Tibial artery (tissue), 4 donors: ENCODE data around the gene SYNE1.

Experiments
- DNase-seq, 2 donors: peaks; one replicate each; pipeline ENCODE4 v3.0.0-alpha.2; 2019
- H3K27ac ChIP-seq, 2 donors: fragments of 200-600 bp; sonication (generic) in 1 of 2; 1 replicate in 1 of 2; 2 replicates in 1 of 2; pipeline ENCODE4 v1.5.1; 2018 to 2019; ENCODE audit warnings: mild to moderate bottlenecking in 1 of 2
- H3K27me3 ChIP-seq, 2 donors: fragments of 200-600 bp; sonication (generic) in 1 of 2; one replicate each; pipeline versions ENCODE4 v1.5.1 to v1.6.0; 2016 to 2019
- H3K36me3 ChIP-seq, 3 donors: fragments of 200-600 bp; sonication (generic) in 2 of 3; one replicate each; pipeline ENCODE4 v1.5.1; 2016 to 2019; ENCODE audit warnings: mild to moderate bottlenecking in 2 of 3
- H3K4me1 ChIP-seq, 4 donors: fragments of 200-600 bp; sonication (generic) in 2 of 4; 1 replicate in 3 of 4; 2 replicates in 1 of 4; pipeline ENCODE4 v1.5.1; 2016 to 2019
- H3K4me3 ChIP-seq, 2 donors: fragments of 200-600 bp; sonication (generic) in 1 of 2; 1 replicate in 1 of 2; 2 replicates in 1 of 2; pipeline ENCODE4 v1.5.1; 2018 to 2019; ENCODE audit warnings: mild to moderate bottlenecking in 2 of 2
- H3K9me3 ChIP-seq, 3 donors: fragments of 200-600 bp; sonication (generic) in 1 of 3; one replicate each; pipeline ENCODE4 v1.5.1; 2016 to 2019
- intact Hi-C: fragments of 100-400 bp; cut with DNase I; formaldehyde crosslinking; loops from one replicate; pipeline ENCODE4 v1.15.0; 2023; ENCODE audit warnings: low total_unique reads
- TF ChIP-seq, protein P1 (sequence below), 2 experiments: fragments of 200-600 bp in 1 of 2; fragments of 450-650 bp in 1 of 2; IDR thresholded peaks; one replicate each; pipeline ENCODE4 v1.5.1; 2017 to 2019; ENCODE audit warnings: antibody characterized with exemption in 2 of 2, mild to moderate bottlenecking in 1 of 2, moderate library complexity in 1 of 2

Gene SYNE1

GRCh38 chr6:152160346-152160745, 476.8 kb downstream of the SYNE1 start:
- Histone ChIP-seq H3K36me3 (peaks cover 6 to 30% (median 23%) of the 10 kb centered on the region in 3 donors), H3K4me3 (no peak overlapping the region), H3K27me3 (no peaks in the 10 kb centered on the region), H3K9me3 (no peaks in the 10 kb centered on the region), H3K4me1 (no peaks in the 10 kb centered on the region), H3K27ac (no peak overlapping the region)
- intact Hi-C loops: no loop called here
- TF ChIP-seq, protein P1, sequence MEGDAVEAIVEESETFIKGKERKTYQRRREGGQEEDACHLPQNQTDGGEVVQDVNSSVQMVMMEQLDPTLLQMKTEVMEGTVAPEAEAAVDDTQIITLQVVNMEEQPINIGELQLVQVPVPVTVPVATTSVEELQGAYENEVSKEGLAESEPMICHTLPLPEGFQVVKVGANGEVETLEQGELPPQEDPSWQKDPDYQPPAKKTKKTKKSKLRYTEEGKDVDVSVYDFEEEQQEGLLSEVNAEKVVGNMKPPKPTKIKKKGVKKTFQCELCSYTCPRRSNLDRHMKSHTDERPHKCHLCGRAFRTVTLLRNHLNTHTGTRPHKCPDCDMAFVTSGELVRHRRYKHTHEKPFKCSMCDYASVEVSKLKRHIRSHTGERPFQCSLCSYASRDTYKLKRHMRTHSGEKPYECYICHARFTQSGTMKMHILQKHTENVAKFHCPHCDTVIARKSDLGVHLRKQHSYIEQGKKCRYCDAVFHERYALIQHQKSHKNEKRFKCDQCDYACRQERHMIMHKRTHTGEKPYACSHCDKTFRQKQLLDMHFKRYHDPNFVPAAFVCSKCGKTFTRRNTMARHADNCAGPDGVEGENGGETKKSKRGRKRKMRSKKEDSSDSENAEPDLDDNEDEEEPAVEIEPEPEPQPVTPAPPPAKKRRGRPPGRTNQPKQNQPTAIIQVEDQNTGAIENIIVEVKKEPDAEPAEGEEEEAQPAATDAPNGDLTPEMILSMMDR (IDR thresholded peaks at IDR 0.05): no peak
- DNase-seq: no peak

- Histone ChIP-seq H3K9me3 (no peaks in the 10 kb centered on the region), H3K27me3 (no peaks in the 10 kb centered on the region), H3K4me3 (no peak overlapping the region), H3K27ac (no peak overlapping the region), H3K36me3 (peaks cover 30 to 46% (median 42%) of the 10 kb centered on the region in 3 donors), H3K4me1 (peaks cover 0 to 2% (median 0%) of the 10 kb centered on the region in 4 donors)
- TF ChIP-seq, protein P1 (IDR thresholded peaks at IDR 0.05): no peak
- DNase-seq: no peak
- intact Hi-C loops: no loop called here
These were observed 481.4 kb downstream of the SYNE1 start for GRCh38 chr6:152155792-152156191.

GRCh38 chr6:152154559-152155356, 482.4 kb downstream of the SYNE1 start:
- DNase-seq: no peak
- TF ChIP-seq, protein P1 (IDR thresholded peaks at IDR 0.05): no peak
- intact Hi-C loops: no loop called here
- Histone ChIP-seq H3K27ac (no peak overlapping the region), H3K9me3 (no peaks in the 10 kb centered on the region), H3K27me3 (no peaks in the 10 kb centered on the region), H3K36me3 (peaks cover 39 to 55% (median 50%) of the 10 kb centered on the region in 3 donors), H3K4me1 (peaks cover 0 to 11% (median 0%) of the 10 kb centered on the region in 4 donors), H3K4me3 (no peak overlapping the region)

- H3K27ac ChIP-seq: no peak overlapping the region
- TF ChIP-seq, protein P1 (IDR thresholded peaks at IDR 0.05): no peak
- intact Hi-C loops: no loop called here
These were observed 485.2 kb downstream of the SYNE1 start for GRCh38 chr6:152151920-152152319.

DNA sequence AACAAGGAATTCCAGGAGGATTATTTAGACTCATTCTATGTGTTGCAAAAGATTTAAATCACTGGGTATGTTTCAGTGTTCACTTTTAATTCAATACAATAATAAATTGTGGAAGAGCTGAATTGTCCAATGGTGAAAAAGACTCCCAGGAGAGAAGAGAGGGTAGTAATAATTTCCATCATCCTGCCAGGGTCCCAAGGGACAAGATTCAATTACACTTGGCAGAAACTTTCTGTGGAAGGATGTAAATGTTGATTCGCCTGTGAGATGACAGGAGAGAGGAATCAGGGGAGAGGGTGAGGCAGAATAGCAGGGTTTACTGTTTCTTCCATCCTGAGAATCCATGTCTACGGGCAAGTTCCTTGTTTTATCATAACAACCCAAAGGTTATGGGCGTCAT, 487.0 kb downstream of the SYNE1 start:
- H3K27ac ChIP-seq: peak overlapping the region in 1 of 2 donors; percentile 21
- no peak for DNase-seq

More at GRCh38 chr6:152151920-152152319, 485.2 kb downstream of the SYNE1 start:
- no peaks in the 10 kb centered on the region for H3K9me3 ChIP-seq
- no peaks in the 10 kb centered on the region for H3K27me3 ChIP-seq
- no peak overlapping the region for H3K4me3 ChIP-seq
- DNase-seq: no peak
- H3K36me3 ChIP-seq: peaks cover 66 to 80% (median 75%) of the 10 kb centered on the region in 3 donors
- peaks cover 0 to 14% (median under 1%) of the 10 kb centered on the region in 4 donors for H3K4me1 ChIP-seq

More for the DNA sequence above, 487.0 kb downstream of the SYNE1 start:
- peaks cover 71 to 78% (median 74%) of the 10 kb centered on the region in 3 donors for H3K36me3 ChIP-seq
- H3K9me3 ChIP-seq: no peaks in the 10 kb centered on the region
- TF ChIP-seq, protein P1 (IDR thresholded peaks at IDR 0.05): no peak
- no peaks in the 10 kb centered on the region for H3K27me3 ChIP-seq
- no peak overlapping the region for H3K4me3 ChIP-seq
- peaks cover 0 to 22% (median 3%) of the 10 kb centered on the region in 4 donors for H3K4me1 ChIP-seq
- intact Hi-C loops: no loop called here
